GM12878 (cell line): ENCODE results near the gene SCLY. TPM values are rescaled to one million over a fixed set of nuclear protein-coding genes. Genes with fewer than 3 reads are reported as not detected.

Experiments
- ATAC-seq: fragments of 200-7000 bp; cut with Tn5 transposase; 3 replicates; pipeline ENCODE4 v1.9.1; 2020; ENCODE audit warnings: mild to moderate bottlenecking, moderate library complexity
- BruUV-seq: library from RNA; stranded (reverse); fragments of 400-500 nt; replicated peaks from 2 replicates; lab custom pipeline; 2021; lab: Mats Ljungman, UMichigan
- CTCF ChIA-PET: fragments of 300-600 bp; sonication (Branson Sonifier 250); formaldehyde crosslinking; extraction: SDS; loops from one replicate; lab custom pipeline; 2021; ENCODE audit warnings: inconsistent platforms; lab: Yijun Ruan, JAX
- POLR2A ChIA-PET: fragments of 350-600 bp; formaldehyde crosslinking; extraction: SDS; loops from one replicate; lab custom pipeline; 2021; ENCODE audit warnings: inconsistent platforms; lab: Charles Lee
- RAD21 ChIA-PET: fragments of 300-600 bp; sonication (Branson Sonifier 250); formaldehyde crosslinking; loops from one replicate; lab custom pipeline; 2023; ENCODE audit warnings: antibody characterized with exemption; ENCODE audit not compliant: unreplicated experiment; lab: Charles Lee
- SMC1A ChIA-PET: fragments of 300-600 bp; sonication (Branson Sonifier 250); formaldehyde crosslinking; loops from one replicate; lab custom pipeline; 2023; ENCODE audit not compliant: unreplicated experiment, uncharacterized antibody; lab: Charles Lee
- DNase-seq: peaks from one replicate; pipeline ENCODE4 v3.0.0-alpha.2; 2011; ENCODE audit warnings: low read depth, low spot score
- FAIRE-seq: peaks from 3 replicates; lab custom pipeline; 2011; peaks lifted over from hg19 to GRCh38; lab: Jason Lieb, UNC
- H2AFZ ChIP-seq: 2 replicates; pipeline ENCODE4 v1.6.0; 2011; ENCODE audit warnings: low read depth, low read length, control low read depth; ENCODE audit not compliant: control insufficient read depth
- H3K27ac ChIP-seq: 2 replicates; pipeline ENCODE4 v1.5.1; 2011; ENCODE audit warnings: control low read depth; ENCODE audit not compliant: control insufficient read depth, insufficient read depth
- H3K27me3 ChIP-seq, 2 experiments: replicated peaks in 1 of 2; 2 replicates each; pipeline versions ENCODE4 v1.6.0 to v1.6.1; 2011; ENCODE audit warnings: low read length in 1 of 2; ENCODE audit not compliant: control insufficient read depth in 2 of 2, insufficient read depth in 2 of 2
- H3K36me3 ChIP-seq, 2 experiments: 2 replicates each; pipeline ENCODE4 v1.5.1; 2011; ENCODE audit warnings: low read length in 1 of 2; ENCODE audit not compliant: control insufficient read depth in 2 of 2, insufficient read depth in 2 of 2
- H3K4me1 ChIP-seq: 2 replicates; pipeline ENCODE4 v1.6.1; 2011; ENCODE audit warnings: mild to moderate bottlenecking, low read length, moderate library complexity, mixed read lengths; ENCODE audit not compliant: control insufficient read depth, insufficient read depth
- H3K4me2 ChIP-seq: 2 replicates; pipeline ENCODE4 v1.6.0; 2011; ENCODE audit warnings: control low read depth; ENCODE audit not compliant: control insufficient read depth, insufficient read depth
- H3K4me3 ChIP-seq: fragments of 200-600 bp; sonication (generic); 2 replicates; pipeline ENCODE4 v1.5.1; 2016
- H3K79me2 ChIP-seq: 2 replicates; pipeline ENCODE4 v1.6.0; 2011; ENCODE audit warnings: low read length; ENCODE audit not compliant: control insufficient read depth, insufficient read depth
- H3K9ac ChIP-seq: 2 replicates; pipeline ENCODE4 v1.8.0; 2011; ENCODE audit warnings: low read length, control low read depth, mixed read lengths; ENCODE audit not compliant: control insufficient read depth, insufficient read depth
- H3K9me3 ChIP-seq: replicated peaks from 3 replicates; pipeline ENCODE4 v1.5.1; 2011; ENCODE audit warnings: mild to moderate bottlenecking, low read length; ENCODE audit not compliant: control insufficient read depth, insufficient read depth
- H4K20me1 ChIP-seq: 2 replicates; pipeline ENCODE4 v1.6.0; 2011; ENCODE audit not compliant: control insufficient read depth, insufficient read depth
- CBX5 ChIP-seq: sonication (generic); IDR thresholded peaks from 2 replicates; pipeline ENCODE4 v1.6.1; 2016; ENCODE audit warnings: low read depth, moderate library complexity, mild to moderate bottlenecking, inconsistent platforms
- E2F8 ChIP-seq: fragments of 450-650 bp; IDR thresholded peaks from 2 replicates; pipeline ENCODE4 v1.6.1; 2018; ENCODE audit warnings: mild to moderate bottlenecking, low read depth, moderate library complexity; ENCODE audit not compliant: partially characterized antibody
- MLLT1 ChIP-seq: fragments of 450-650 bp; IDR thresholded peaks from 2 replicates; pipeline ENCODE4 v1.6.1; 2016; ENCODE audit warnings: mild to moderate bottlenecking
- RAD21 ChIP-seq: IDR thresholded peaks from 2 replicates; pipeline ENCODE4 v1.6.1; 2011; ENCODE audit warnings: mild to moderate bottlenecking, low read depth, low read length, moderate library complexity; ENCODE audit not compliant: insufficient read depth
- RAD51 ChIP-seq: fragments of 450-650 bp; IDR thresholded peaks from 2 replicates; pipeline ENCODE4 v1.6.1; 2016; ENCODE audit warnings: moderate library complexity, mild to moderate bottlenecking, inconsistent platforms
- RELA ChIP-seq: fragments of 450-650 bp; IDR thresholded peaks from 2 replicates; pipeline ENCODE4 v1.8.0; 2014; ENCODE audit warnings: borderline replicate concordance; ENCODE audit not compliant: partially characterized antibody
- TBL1XR1 ChIP-seq: IDR thresholded peaks from 2 replicates; pipeline ENCODE4 v1.6.1; 2012; ENCODE audit warnings: low read depth, low read length, improper control_type of control experiment
- WGBS: methylation state at CpG from one replicate; pipeline ENCODE4 v1.1.6; 2016; ENCODE audit warnings: low lambda C conversion rate; ENCODE audit not compliant: insufficient replicate concordance, insufficient coverage; ENCODE audit errors: missing lambda C conversion rate; 5-methylcytosine and 5-hydroxymethylcytosine counted together
- in situ Hi-C: fragments of 300-500 bp; cut with MboI; formaldehyde crosslinking; loops from 9 replicates; pipeline ENCODE4 v1.14.3; 2018; ENCODE audit warnings: mixed read lengths
- intact Hi-C: fragments of 100-400 bp; cut with micrococcal nuclease; formaldehyde crosslinking; loops from one replicate; pipeline ENCODE4 v1.14.2; 2022; ENCODE audit not compliant: unreplicated experiment
- polyA plus RNA-seq, 11 experiments: library from polyadenylated mRNA; depleted of rRNA in 4 of 11; unstranded in 6 of 11; stranded (reverse) in 5 of 11; fragments of >200 nt; fragmentation: Nextera tagmentation in 4 of 11; fragmentation: Illumina TruSeq in 1 of 11; extraction: Ambion mirVana in 4 of 11; extraction: Trizol in 1 of 11; gene quantifications; 1 replicate in 1 of 11; 2 replicates in 10 of 11; pipeline versions ENCODE4 v1.2.1 to v1.2.3, GENCODE V29; 2011 to 2016; ENCODE audit warnings: inconsistent platforms in 2 of 11, missing spikeins in 2 of 11, low read depth in 1 of 11
- total RNA-seq, 4 experiments: library from RNA; depleted of rRNA in 3 of 4; stranded (reverse); fragments of >200 nt in 3 of 4; fragmentation: Illumina TruSeq in 1 of 4; extraction: Trizol in 1 of 4; gene quantifications; 2 replicates each; pipeline versions ENCODE4 v1.2.1 to v1.2.3, GENCODE V29; 2013 to 2021
- TF ChIP-seq, protein P1 (sequence below): IDR thresholded peaks from 2 replicates; pipeline ENCODE4 v1.6.1; 2011; ENCODE audit warnings: mild to moderate bottlenecking, low read depth, low read length, moderate library complexity; ENCODE audit not compliant: insufficient replicate concordance

Gene SCLY
- total and polyA plus RNA-seq, 10 of the 15 experiments (the other 5 are each of a cell fraction or from before 2014, with no cell fraction given), result 3.3 to 49.1 (median 32.3) TPM

DNA sequence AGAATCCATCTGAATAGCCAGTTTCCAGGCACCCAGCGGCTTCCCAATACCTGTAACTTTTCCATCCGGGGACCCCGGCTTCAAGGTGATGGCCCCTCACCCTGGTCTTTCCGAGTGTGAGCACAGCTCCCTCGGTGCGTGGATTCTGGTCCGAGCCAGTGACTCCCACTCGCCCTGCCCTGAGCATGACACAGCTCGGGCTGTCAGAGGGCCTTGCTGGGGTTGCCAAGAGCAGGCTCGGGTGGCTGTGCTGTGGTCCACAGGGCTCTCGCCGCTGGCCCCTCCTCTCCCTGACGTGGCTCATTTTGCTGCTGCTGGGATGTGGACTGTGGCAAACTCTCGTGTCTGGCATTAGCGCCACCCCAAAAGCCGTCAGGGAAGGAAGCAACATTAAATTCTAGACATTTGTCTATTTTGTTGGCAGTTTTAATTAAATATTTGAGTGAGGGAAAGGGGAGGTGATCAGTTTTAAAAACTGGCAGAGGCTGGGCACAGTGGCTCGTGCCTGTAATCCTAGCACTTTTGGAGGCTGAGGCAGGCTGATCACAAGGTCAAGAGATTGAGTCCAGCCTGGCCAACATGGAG is 33.7 kb downstream of the SCLY start:
- POLR2A ChIA-PET, result interaction anchor here (0.6 kb wide), 1 partner anchor 230 kb away, joined by 3 read pairs; no protein-coding TSS in a partner anchor
- Histone ChIP-seq H3K4me2 (no peak overlapping the region), H3K4me1 (peaks cover 10% of the 10 kb centered on the region), H3K9me3 (no peaks in the 10 kb centered on the region), H3K79me2 (no peaks in the 10 kb centered on the region), H3K36me3 (peaks cover 1 to 2% of the 10 kb centered on the region in 2 experiments; a peak in 3 of 4 replicates), H3K4me3 (no peak overlapping the region), H4K20me1 (no peaks in the 10 kb centered on the region), H3K9ac (no peak overlapping the region), H3K27me3 (no peaks in the 10 kb centered on the region), H2AFZ (no peak overlapping the region), H3K27ac (no peak overlapping the region)
- intact Hi-C loops, result no loop called here
- RAD21 ChIA-PET, result no interaction called here
- DNase-seq, result no peak
- 98% methylated on average over 15 of the region's 17 CpGs for WGBS
- no peak for ATAC-seq
- SMC1A ChIA-PET, result no interaction called here
- CTCF ChIA-PET, result no interaction called here
- TF ChIP-seq CBX5, result no peak
- TF ChIP-seq, protein P1, sequence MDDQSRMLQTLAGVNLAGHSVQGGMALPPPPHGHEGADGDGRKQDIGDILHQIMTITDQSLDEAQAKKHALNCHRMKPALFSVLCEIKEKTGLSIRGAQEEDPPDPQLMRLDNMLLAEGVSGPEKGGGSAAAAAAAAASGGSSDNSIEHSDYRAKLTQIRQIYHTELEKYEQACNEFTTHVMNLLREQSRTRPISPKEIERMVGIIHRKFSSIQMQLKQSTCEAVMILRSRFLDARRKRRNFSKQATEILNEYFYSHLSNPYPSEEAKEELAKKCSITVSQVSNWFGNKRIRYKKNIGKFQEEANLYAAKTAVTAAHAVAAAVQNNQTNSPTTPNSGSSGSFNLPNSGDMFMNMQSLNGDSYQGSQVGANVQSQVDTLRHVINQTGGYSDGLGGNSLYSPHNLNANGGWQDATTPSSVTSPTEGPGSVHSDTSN, result no peak
- TF ChIP-seq RAD21, result no peak
- TF ChIP-seq E2F8, result no peak
- TF ChIP-seq RELA, result no peak
- TF ChIP-seq TBL1XR1, result no peak
- no peak for TF ChIP-seq RAD51
- no peak for TF ChIP-seq MLLT1
- no peak for FAIRE-seq
- BruUV-seq, result no TSS peak
- in situ Hi-C loops, result no loop called here
